ENCODE results near the gene IQSEC2. TPM values are rescaled to one million over a fixed set of nuclear protein-coding genes. Genes with fewer than 3 reads are reported as not detected.

Gene IQSEC2
- total and polyA plus RNA-seq, 2 of the 4 experiments (the other 2 are of a cell fraction): 2.5 to 11.4 TPM

DNA sequence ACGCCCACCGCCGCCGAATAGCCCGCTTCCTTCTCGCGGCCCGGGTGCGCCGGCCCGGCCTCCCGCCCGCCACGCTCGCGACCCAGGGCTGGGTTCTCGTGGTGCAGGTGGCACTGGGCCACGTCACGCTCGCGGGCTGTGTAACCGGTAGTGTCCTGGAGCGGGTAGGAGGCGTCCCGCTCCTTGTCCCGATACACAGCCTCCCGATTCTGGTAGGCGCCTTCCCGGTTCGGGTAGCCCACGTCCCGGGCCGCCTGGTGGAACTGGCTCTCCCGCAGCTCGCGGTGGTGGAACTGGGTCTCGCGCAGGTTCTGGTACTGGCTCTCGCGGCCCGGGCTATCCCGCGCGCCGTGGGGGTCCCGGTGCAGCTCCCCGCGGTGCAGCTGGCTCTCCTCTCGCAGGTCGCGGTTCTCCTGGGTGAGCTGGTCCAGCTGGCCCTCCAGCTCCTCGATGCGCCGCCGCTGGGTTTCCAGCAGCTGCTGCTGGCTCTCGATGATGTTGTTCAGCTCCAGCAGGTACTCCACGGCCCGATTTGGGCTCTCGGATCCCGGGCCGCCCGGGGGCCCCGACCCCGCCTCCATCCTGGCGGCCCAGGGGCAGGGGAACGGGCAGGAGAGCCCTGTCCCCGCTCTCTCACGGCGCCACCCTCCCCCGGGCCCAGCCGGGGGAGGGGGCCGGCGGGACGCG, 39.3 kb upstream of the IQSEC2 start:
- in situ Hi-C loops (cut with MboI; ENCODE audit: low sequenced_read_pairs) (no loop called here), dilution Hi-C loops (cut with HindIII; ENCODE audit: low sequenced_read_pairs, unreplicated experiment) (no loop called here)

More for the DNA sequence above, 39.3 kb upstream of the IQSEC2 start:
- no peak overlapping the region for H3K18ac ChIP-seq (ENCODE audit: low read depth, low read length)
- 0 out of 2 replicates have a peak, but pooled peaks cover 3% of the 10 kb centered on the region for H3K9me1 ChIP-seq (ENCODE audit: insufficient read depth, low read length)
- DNase-seq (no peak), ATAC-seq (ENCODE audit: low read depth) (peak; percentile 13)
- H2BK20ac ChIP-seq (ENCODE audit: low read depth, low read length): no peak overlapping the region
- peak overlapping the region; percentile 83 for H3K4me2 ChIP-seq (ENCODE audit: low read depth, low read length)
- H3K14ac ChIP-seq (replicated peaks; ENCODE audit: low read depth, low read length): no peak overlapping the region
- H2BK15ac ChIP-seq (ENCODE audit: low read depth, low read length): no peak overlapping the region
- 5% methylated on average over 31 of the region's 75 CpGs; no CpG with 5 or more reads in 1 of the 2 experiments for WGBS, 2 experiments (ENCODE audit: extremely low coverage in 2 of 2, insufficient read length in 1 of 2)
- no peak overlapping the region for H3K23ac ChIP-seq (ENCODE audit: low read depth, low read length)
- no peaks in the 10 kb centered on the region for H4K20me1 ChIP-seq (ENCODE audit: insufficient read depth, low read length)
- H4K8ac ChIP-seq (ENCODE audit: low read depth in 2 of 2, low read length in 2 of 2): no peak overlapping the region
- ChIA-PET POLR2A (ENCODE audit: unreplicated experiment) (no interaction called here), CTCF (no interaction called here)
- H3K4ac ChIP-seq (ENCODE audit: low read depth, low read length): no peak overlapping the region
- H3K27me3 ChIP-seq (ENCODE audit: control insufficient read depth, insufficient read depth, low read length): peaks cover 59% of the 10 kb centered on the region
- intact Hi-C loops (cut with micrococcal nuclease): loop anchor here (5.0 to 10.0 kb wide), 2 partner anchors 76 to 1407 kb away; no protein-coding TSS in a partner anchor
- H2BK120ac ChIP-seq (ENCODE audit: low read depth, low read length): no peak overlapping the region
- H2AFZ ChIP-seq (replicated peaks; ENCODE audit: low read length, poor library complexity): peak overlapping the region; percentile 89
- peak overlapping the region; percentile 19 for H2AK9ac ChIP-seq (replicated peaks; ENCODE audit: low read depth, low read length, poor library complexity)
- no peaks in the 10 kb centered on the region for H3K4me1 ChIP-seq (ENCODE audit: control insufficient read depth, insufficient read depth, low read length)
- H3K9me3 ChIP-seq (ENCODE audit: control insufficient read depth, insufficient read depth, low read length): no peaks in the 10 kb centered on the region
- H3K9ac ChIP-seq (ENCODE audit: low read depth, low read length): peak overlapping the region; percentile 51; the same call in 1 of the 2 replicates
- H4K5ac ChIP-seq (ENCODE audit: low read depth, low read length): no peak overlapping the region
- H3K79me1 ChIP-seq (ENCODE audit: low read depth in 1 of 2, low read length in 2 of 2): no peaks in the 10 kb centered on the region
- H3K27ac ChIP-seq (ENCODE audit: insufficient read depth, low read length): no peak overlapping the region
- no peaks in the 10 kb centered on the region for H3K36me3 ChIP-seq (ENCODE audit: control insufficient read depth, insufficient read depth, low read length)
- H3K56ac ChIP-seq (ENCODE audit: extremely low read depth, insufficient read depth, low read length): no peak overlapping the region
- TF ChIP-seq ELK1 (IDR thresholded peaks at IDR 0.05; ENCODE audit: borderline replicate concordance, low read depth, low read length) (no peak), CHD1 (IDR thresholded peaks at IDR 0.05; ENCODE audit: low read depth, low read length) (no peak), BHLHE40 (IDR thresholded peaks at IDR 0.05; ENCODE audit: low read depth, low read length) (no peak), POLR2A (IDR thresholded peaks at IDR 0.05; ENCODE audit: low read depth, low read length) (no peak), RCOR1 (IDR thresholded peaks at IDR 0.05; ENCODE audit: insufficient replicate concordance, low read length) (no peak), FOS (IDR thresholded peaks at IDR 0.05; ENCODE audit: low read depth, low read length) (no peak), MAFK (IDR thresholded peaks at IDR 0.05; ENCODE audit: low read depth, low read length) (no peak), CTCF (conservative IDR thresholded peaks at IDR 0.05; ENCODE audit: low read depth, low read length) (no peak), NFE2L2 (IDR thresholded peaks at IDR 0.05; ENCODE audit: low read depth, low read length) (no peak), CEBPB (IDR thresholded peaks at IDR 0.05; ENCODE audit: low read depth, low read length) (no peak), RAD21 (IDR thresholded peaks at IDR 0.05; ENCODE audit: low read length) (no peak), MXI1 (IDR thresholded peaks at IDR 0.05; ENCODE audit: borderline replicate concordance, low read depth, low read length) (no peak), RFX5 (IDR thresholded peaks at IDR 0.05; ENCODE audit: low read depth, low read length) (no peak), MAZ (IDR thresholded peaks at IDR 0.05; ENCODE audit: borderline replicate concordance, low read depth, low read length) (no peak), SMC3 (IDR thresholded peaks at IDR 0.05; ENCODE audit: low read depth, low read length) (no peak)
- TF ChIP-seq, protein P1, sequence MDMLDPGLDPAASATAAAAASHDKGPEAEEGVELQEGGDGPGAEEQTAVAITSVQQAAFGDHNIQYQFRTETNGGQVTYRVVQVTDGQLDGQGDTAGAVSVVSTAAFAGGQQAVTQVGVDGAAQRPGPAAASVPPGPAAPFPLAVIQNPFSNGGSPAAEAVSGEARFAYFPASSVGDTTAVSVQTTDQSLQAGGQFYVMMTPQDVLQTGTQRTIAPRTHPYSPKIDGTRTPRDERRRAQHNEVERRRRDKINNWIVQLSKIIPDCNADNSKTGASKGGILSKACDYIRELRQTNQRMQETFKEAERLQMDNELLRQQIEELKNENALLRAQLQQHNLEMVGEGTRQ (IDR thresholded peaks at IDR 0.05; ENCODE audit: low read depth, low read length): no peak
- peak overlapping the region; percentile 61 for H3K4me3 ChIP-seq (ENCODE audit: insufficient read depth, low read depth, low read length)
- H4K91ac ChIP-seq (ENCODE audit: insufficient read depth, low read depth, low read length): no peak overlapping the region
- H2AK5ac ChIP-seq (ENCODE audit: low read depth, low read length): no peak overlapping the region
- no peak overlapping the region for H2BK5ac ChIP-seq (ENCODE audit: low read depth, low read length, poor library complexity, severe bottlenecking)
- no TSS peak for BruUV-seq (replicated peaks)
